CD4-positive, CD25-positive, alpha-beta regulatory T cell (primary cell): ENCODE results near the gene ZNF283. TPM values are rescaled to one million over a fixed set of nuclear protein-coding genes. Genes with fewer than 3 reads are reported as not detected.

ENCODE experiments used
- ATAC-seq, 2 donors: fragments of 150-1000 bp; cut with Tn5 transposase; one replicate each; pipeline ENCODE4 v1.10.0; 2021; ENCODE audit warnings: low read depth in 2 of 2, moderate number of reproducible peaks in 2 of 2, moderate library complexity in 1 of 2
- DNase-seq, 3 donors: peaks; one replicate each; pipeline versions ENCODE4 v3.0.0 to v3.0.0-alpha.2; 2012 to 2022; ENCODE audit warnings: mixed read lengths in 1 of 3
- H3K27ac ChIP-seq: one replicate; pipeline ENCODE4 v1.7.0; 2013; ENCODE audit warnings: mild to moderate bottlenecking, low read length; ENCODE audit not compliant: insufficient read depth, poor library complexity, severe bottlenecking
- H3K27me3 ChIP-seq: one replicate; pipeline ENCODE4 v1.7.0; 2013; ENCODE audit warnings: low read length; ENCODE audit not compliant: control insufficient read depth, insufficient read depth
- H3K36me3 ChIP-seq: one replicate; pipeline ENCODE4 v1.7.0; 2013; ENCODE audit warnings: mild to moderate bottlenecking, low read length, moderate library complexity; ENCODE audit not compliant: control insufficient read depth, insufficient read depth
- H3K4me1 ChIP-seq: 2 replicates; pipeline ENCODE4 v1.7.0; 2013; ENCODE audit warnings: mild to moderate bottlenecking, low read length; ENCODE audit not compliant: insufficient read depth, control insufficient read depth, poor library complexity, severe bottlenecking
- H3K4me3 ChIP-seq: one replicate; pipeline ENCODE4 v1.7.0; 2013; ENCODE audit warnings: low read depth, mild to moderate bottlenecking, low read length, moderate library complexity
- H3K9me3 ChIP-seq, 2 experiments: 1 replicate in 1 of 2; 2 replicates in 1 of 2; pipeline ENCODE4 v1.7.0; 2013; ENCODE audit warnings: low read length in 2 of 2, mild to moderate bottlenecking in 1 of 2, moderate library complexity in 1 of 2; ENCODE audit not compliant: control insufficient read depth in 2 of 2
- H3K27ac Mint-ChIP-seq, 3 donors: one replicate each; pipeline ENCODE4 v1.8.0; 2020 to 2022; ENCODE audit warnings: mild to moderate bottlenecking in 3 of 3, mixed read lengths in 3 of 3, moderate library complexity in 2 of 3
- H3K27me3 Mint-ChIP-seq: one replicate; pipeline ENCODE4 v1.8.0; 2022; ENCODE audit warnings: mild to moderate bottlenecking, mixed read lengths
- H3K36me3 Mint-ChIP-seq: one replicate; pipeline ENCODE4 v1.8.0; 2020; ENCODE audit warnings: mixed read lengths
- H3K4me1 Mint-ChIP-seq, 4 donors: one replicate each; pipeline ENCODE4 v1.8.0; 2020 to 2022; ENCODE audit warnings: mixed read lengths in 4 of 4, mild to moderate bottlenecking in 1 of 4
- H3K4me3 Mint-ChIP-seq, 4 donors: one replicate each; pipeline ENCODE4 v1.8.0; 2020 to 2022; ENCODE audit warnings: mild to moderate bottlenecking in 4 of 4, mixed read lengths in 4 of 4, moderate library complexity in 3 of 4
- H3K9me3 Mint-ChIP-seq, 7 donors: one replicate each; pipeline ENCODE4 v1.8.0; 2020 to 2022; ENCODE audit warnings: mixed read lengths in 7 of 7, mild to moderate bottlenecking in 3 of 7, moderate library complexity in 2 of 7
- polyA plus RNA-seq, 4 donors: library from polyadenylated mRNA; unstranded; fragments of 300-500 nt; fragmentation: Illumina TruSeq; gene quantifications; one replicate each; pipeline ENCODE4 v1.2.3, GENCODE V29; 2021
- total RNA-seq: library from RNA; stranded (reverse); gene quantifications from one replicate; pipeline ENCODE4 v1.2.3, GENCODE V29; 2022

The ZNF283 gene
- total and polyA plus RNA-seq, 5 donors from 2014 or later, result 1.4 to 6.0 (median 4.5) TPM

DNA sequence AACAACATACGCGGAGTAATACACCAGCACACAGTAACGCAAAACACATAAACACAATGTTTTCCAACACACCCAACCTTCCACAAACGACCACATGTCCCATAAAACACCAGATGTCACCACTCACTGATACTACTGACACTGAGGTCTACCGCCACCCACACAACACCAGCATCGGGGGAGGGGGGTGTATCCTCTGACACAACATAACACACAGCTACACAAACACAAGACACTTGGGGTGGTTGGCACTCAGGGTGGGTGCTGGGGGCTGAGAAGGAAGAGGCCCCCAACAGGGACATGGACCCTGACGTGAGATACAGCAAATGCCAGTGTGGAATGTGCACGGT is 44.8 kb upstream of the ZNF283 start:
- Mint-ChIP-seq H3K9me3 (no peaks in the 10 kb centered on the region), H3K27ac (peak overlapping the region; percentile 85 to 96 (median 92)), H3K36me3 (no peaks in the 10 kb centered on the region), H3K4me1 (peaks cover 17 to 80% (median 50%) of the 10 kb centered on the region in 4 donors), H3K27me3 (no peaks in the 10 kb centered on the region), H3K4me3 (peak overlapping the region; percentile 88 to 98 (median 96))
- Histone ChIP-seq H3K4me3 (peak overlapping the region; percentile 75), H3K36me3 (no peaks in the 10 kb centered on the region), H3K27me3 (no peaks in the 10 kb centered on the region), H3K9me3 (no peaks in the 10 kb centered on the region), H3K4me1 (peaks cover 72% of the 10 kb centered on the region), H3K27ac (peak overlapping the region; percentile 77)
- DNase-seq (no peak), ATAC-seq (no peak)

GRCh38 chr19:43782689-43783231 is 44.4 kb upstream of the ZNF283 start:
- H3K27ac Mint-ChIP-seq, result peak overlapping the region in 2 of 3 donors; percentile 92 to 96
- H3K4me3 Mint-ChIP-seq, result peak overlapping the region; percentile 88 to 98 (median 96)
- DNase-seq (peak in 2 of 3 donors; percentile 20 to 62), ATAC-seq (no peak)
- Histone ChIP-seq H3K36me3 (no peaks in the 10 kb centered on the region), H3K4me1 (peaks cover 68% of the 10 kb centered on the region), H3K4me3 (peak overlapping the region; percentile 75), H3K27me3 (no peaks in the 10 kb centered on the region), H3K9me3 (no peaks in the 10 kb centered on the region), H3K27ac (peak overlapping the region; percentile 82)
- H3K9me3 Mint-ChIP-seq, result no peaks in the 10 kb centered on the region
- no peaks in the 10 kb centered on the region for H3K36me3 Mint-ChIP-seq
- H3K27me3 Mint-ChIP-seq, result no peaks in the 10 kb centered on the region
- peaks cover 17 to 75% (median 47%) of the 10 kb centered on the region in 4 donors for H3K4me1 Mint-ChIP-seq

GRCh38 chr19:43783636-43784035 is 43.5 kb upstream of the ZNF283 start:
- Histone ChIP-seq H3K36me3 (no peaks in the 10 kb centered on the region), H3K27ac (peak overlapping the region; percentile 82), H3K27me3 (no peaks in the 10 kb centered on the region), H3K4me3 (peak overlapping the region; percentile 57), H3K4me1 (peaks cover 60% of the 10 kb centered on the region), H3K9me3 (no peaks in the 10 kb centered on the region)
- ATAC-seq (no peak), DNase-seq (no peak)
- H3K27me3 Mint-ChIP-seq, result no peaks in the 10 kb centered on the region
- no peaks in the 10 kb centered on the region for H3K36me3 Mint-ChIP-seq
- no peaks in the 10 kb centered on the region for H3K9me3 Mint-ChIP-seq
- peak overlapping the region; percentile 94 to 100 (median 97) for H3K27ac Mint-ChIP-seq
- H3K4me3 Mint-ChIP-seq, result peak overlapping the region; percentile 64 to 95 (median 84)
- peaks cover 11 to 67% (median 40%) of the 10 kb centered on the region in 4 donors for H3K4me1 Mint-ChIP-seq

GRCh38 chr19:43784241-43784980 is 42.7 kb upstream of the ZNF283 start:
- peak overlapping the region; percentile 64 to 95 (median 84) for H3K4me3 Mint-ChIP-seq
- peak; percentile 52 to 74 (median 57) for DNase-seq
- peak; percentile 48 to 56 for ATAC-seq
- no peaks in the 10 kb centered on the region for H3K9me3 ChIP-seq
- H3K36me3 Mint-ChIP-seq, result no peaks in the 10 kb centered on the region
- H3K27me3 ChIP-seq, result no peaks in the 10 kb centered on the region
- H3K4me1 ChIP-seq, result peaks cover 53% of the 10 kb centered on the region
- H3K4me3 ChIP-seq, result peak overlapping the region; percentile 57
- H3K27ac Mint-ChIP-seq, result peak overlapping the region; percentile 94 to 100 (median 97)
- no peaks in the 10 kb centered on the region for H3K36me3 ChIP-seq
- peak overlapping the region; percentile 82 for H3K27ac ChIP-seq
- H3K27me3 Mint-ChIP-seq, result peaks cover 4% of the 10 kb centered on the region
- no peaks in the 10 kb centered on the region for H3K9me3 Mint-ChIP-seq
- H3K4me1 Mint-ChIP-seq, result peaks cover 10 to 59% (median 37%) of the 10 kb centered on the region in 4 donors

- H3K27me3 ChIP-seq, result no peaks in the 10 kb centered on the region
- peak overlapping the region; percentile 82 for H3K27ac ChIP-seq
- DNase-seq (peak; percentile 46 to 84 (median 66)), ATAC-seq (peak; percentile 22 to 32)
- Mint-ChIP-seq H3K9me3 (no peaks in the 10 kb centered on the region), H3K4me3 (peak overlapping the region; percentile 74 to 92 (median 82)), H3K4me1 (peaks cover 10 to 51% (median 32%) of the 10 kb centered on the region in 4 donors), H3K27ac (peak overlapping the region; percentile 79 to 95 (median 94)), H3K36me3 (no peaks in the 10 kb centered on the region), H3K27me3 (peaks cover 4% of the 10 kb centered on the region)
- no peaks in the 10 kb centered on the region for H3K36me3 ChIP-seq
- H3K4me1 ChIP-seq, result peaks cover 45% of the 10 kb centered on the region
- no peaks in the 10 kb centered on the region for H3K9me3 ChIP-seq
- H3K4me3 ChIP-seq, result peak overlapping the region; percentile 40
Observed at GRCh38 chr19:43784981-43785808, 41.9 kb upstream of the ZNF283 start.

GRCh38 chr19:43786665-43787064 is 40.5 kb upstream of the ZNF283 start:
- Mint-ChIP-seq H3K27me3 (peaks cover 4% of the 10 kb centered on the region), H3K27ac (no peak overlapping the region), H3K9me3 (no peaks in the 10 kb centered on the region), H3K4me1 (peaks cover 10 to 39% (median 24%) of the 10 kb centered on the region in 4 donors), H3K36me3 (no peaks in the 10 kb centered on the region), H3K4me3 (no peak overlapping the region)
- no peak for DNase-seq
- no peak overlapping the region for H3K4me3 ChIP-seq
- H3K27ac ChIP-seq, result no peak overlapping the region
- no peak for ATAC-seq
- no peaks in the 10 kb centered on the region for H3K27me3 ChIP-seq
- no peaks in the 10 kb centered on the region for H3K36me3 ChIP-seq
- H3K9me3 ChIP-seq, result no peaks in the 10 kb centered on the region
- peaks cover 31% of the 10 kb centered on the region for H3K4me1 ChIP-seq

- H3K36me3 Mint-ChIP-seq, result no peaks in the 10 kb centered on the region
- DNase-seq, result no peak
Observed at GRCh38 chr19:43789029-43789428, 38.1 kb upstream of the ZNF283 start.

More at GRCh38 chr19:43789029-43789428, 38.1 kb upstream of the ZNF283 start:
- Mint-ChIP-seq H3K27ac (no peak overlapping the region), H3K9me3 (no peaks in the 10 kb centered on the region), H3K27me3 (peaks cover 13% of the 10 kb centered on the region), H3K4me3 (no peak overlapping the region), H3K4me1 (peaks cover 4 to 16% (median 8%) of the 10 kb centered on the region in 4 donors)
- Histone ChIP-seq H3K9me3 (no peaks in the 10 kb centered on the region), H3K27me3 (peaks cover 2% of the 10 kb centered on the region), H3K4me1 (peaks cover 13% of the 10 kb centered on the region), H3K4me3 (no peak overlapping the region), H3K27ac (no peak overlapping the region), H3K36me3 (no peaks in the 10 kb centered on the region)
- no peak for ATAC-seq
